SK-N-DZ (cell line): ENCODE measurements around the gene CCNT1.
"Not testable (repeated sequence)": the region's sequence is repeated elsewhere in the genome, so short reads cannot be mapped to it uniquely, and the experiment has no call there.

Experiments
- DNase-seq: peaks from one replicate; pipeline ENCODE4 v3.0.0-alpha.2; 2015; ENCODE audit warnings: low spot score

CCNT1 gene

DNA sequence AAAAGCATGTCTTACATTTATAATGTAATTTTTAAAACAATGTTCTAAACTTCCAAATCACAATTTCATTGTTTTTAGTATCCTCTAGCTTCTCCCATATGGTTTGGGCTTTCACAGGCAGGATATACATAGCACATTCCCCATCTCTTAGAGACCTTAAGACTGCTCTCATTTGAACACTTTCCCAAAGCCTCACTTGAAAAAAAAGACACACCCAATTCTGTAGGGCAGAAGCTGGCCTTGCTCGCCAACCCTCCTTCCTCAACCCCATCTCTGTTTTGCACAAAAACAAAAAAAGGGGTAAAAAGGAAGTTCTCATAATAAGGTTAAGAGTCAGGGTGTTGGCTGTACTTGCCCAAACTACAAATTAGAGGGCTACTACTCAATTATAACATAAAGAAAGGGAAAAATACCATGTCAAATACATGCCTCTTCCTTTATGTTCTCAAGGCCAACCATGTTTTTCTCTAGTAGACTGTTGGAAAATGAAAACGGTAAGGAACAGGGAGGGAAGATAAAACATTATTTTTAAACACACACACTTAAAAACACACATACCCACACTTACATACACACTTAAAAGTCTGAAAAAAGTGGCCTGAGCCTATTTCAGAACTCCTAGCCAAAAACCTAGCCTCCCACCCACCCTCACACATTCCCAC lies 24.6 kb downstream of the CCNT1 start:
- DNase-seq, result no peak

DNA sequence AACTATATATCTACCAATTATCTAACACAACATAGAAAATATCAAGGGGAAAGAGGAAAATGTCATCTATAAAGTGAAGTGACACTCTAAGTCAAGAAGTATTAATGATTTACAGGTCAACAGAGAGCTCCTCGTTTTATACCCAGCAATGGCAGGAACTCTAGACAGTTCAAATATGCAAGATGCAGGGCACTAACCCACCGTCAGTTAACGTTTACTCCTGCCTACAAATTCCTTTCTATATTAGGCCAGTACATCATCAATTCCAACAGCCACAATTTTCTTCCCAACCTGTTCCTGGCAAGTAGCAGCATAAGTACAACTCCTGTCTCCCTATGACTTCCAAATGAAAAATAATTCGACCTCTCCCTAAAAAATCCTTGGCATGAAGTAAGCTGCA lies 25.5 kb downstream of the CCNT1 start:
- DNase-seq, result no peak

GRCh38 chr12:48690436-48690835 lies 26.1 kb downstream of the CCNT1 start:
- no peak for DNase-seq

GRCh38 chr12:48688836-48689235 lies 27.7 kb downstream of the CCNT1 start:
- no peak for DNase-seq

GRCh38 chr12:48687592-48687991 lies 28.9 kb downstream of the CCNT1 start:
- no peak for DNase-seq

DNA sequence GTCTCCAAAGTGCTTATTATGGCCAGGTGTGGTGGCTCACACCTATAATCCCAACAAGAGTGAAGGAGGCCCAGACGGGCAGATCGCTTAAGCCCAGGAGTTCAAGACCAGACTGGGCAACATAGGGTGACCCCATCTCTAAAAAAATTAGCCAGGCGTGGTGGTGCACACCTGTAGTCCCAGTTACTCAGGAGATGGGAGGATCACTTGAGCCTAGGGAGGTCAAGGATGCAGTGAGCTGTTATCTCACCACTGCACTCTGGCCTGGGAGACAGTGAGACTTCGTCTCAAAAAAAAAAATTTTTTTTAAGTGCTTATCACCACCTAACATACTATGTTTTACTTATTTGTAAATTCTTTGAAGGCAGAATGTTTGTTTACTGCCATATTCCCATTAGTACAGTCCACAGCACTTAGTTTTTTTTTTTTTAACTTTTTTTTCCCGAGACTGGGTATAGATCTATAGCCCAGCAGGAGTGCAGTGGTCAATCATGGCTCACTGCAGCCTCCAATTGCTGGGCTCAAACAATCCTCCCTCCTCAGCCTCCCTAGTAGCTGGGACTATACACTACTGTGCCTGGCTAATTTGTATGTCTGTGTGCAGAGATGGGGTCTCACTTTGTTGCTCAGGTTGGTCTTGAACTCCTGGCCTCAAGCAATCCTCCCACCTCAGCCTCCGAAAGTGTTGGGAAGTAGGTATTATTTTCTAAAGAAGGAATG lies 29.7 kb downstream of the CCNT1 start:
- DNase-seq, result no peak

DNA sequence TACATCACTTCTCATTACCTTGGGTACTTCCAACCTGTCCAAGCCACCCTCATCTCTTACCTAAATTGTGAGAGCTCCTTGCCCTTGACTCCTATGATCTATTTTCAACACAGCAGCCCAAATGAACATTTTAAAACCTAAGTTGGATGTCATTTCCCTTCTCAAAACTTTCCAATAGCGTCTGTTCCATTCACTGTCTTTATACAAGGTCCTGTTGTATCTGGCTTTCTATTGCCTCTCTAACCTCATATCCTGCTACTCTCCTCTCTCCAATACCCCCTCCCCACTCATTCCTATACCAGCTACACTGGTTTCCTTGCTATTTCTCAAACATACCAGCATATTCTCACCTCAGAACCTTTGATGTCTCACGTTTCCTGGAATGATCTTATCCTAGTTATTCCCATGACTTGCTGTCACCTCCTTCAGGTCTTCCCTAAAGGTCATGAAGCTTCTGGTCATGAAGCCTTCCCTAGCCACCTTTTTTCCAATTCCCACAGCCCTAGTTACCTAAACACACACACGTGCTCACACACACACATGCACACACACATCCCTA lies 30.4 kb downstream of the CCNT1 start:
- DNase-seq, result no peak

DNA sequence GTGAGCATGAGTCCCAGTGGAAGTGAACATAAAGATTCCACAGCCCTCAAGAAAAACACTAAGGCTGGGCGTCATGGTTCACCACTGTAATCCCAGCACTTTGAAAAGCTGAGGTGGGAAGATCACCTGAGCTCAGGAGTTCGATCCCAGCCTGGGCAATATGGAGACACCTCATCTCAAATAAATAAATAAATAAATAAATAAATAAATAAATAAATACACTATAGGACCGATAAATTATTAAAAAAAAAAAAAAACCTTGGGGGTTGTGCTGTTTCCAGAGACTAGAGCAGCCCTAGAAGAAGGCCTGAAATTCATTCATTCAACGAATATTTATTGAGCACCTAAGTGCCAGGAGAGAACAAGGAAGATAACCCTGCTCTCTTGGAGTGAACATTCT lies 33.0 kb downstream of the CCNT1 start:
- no peak for DNase-seq

DNA sequence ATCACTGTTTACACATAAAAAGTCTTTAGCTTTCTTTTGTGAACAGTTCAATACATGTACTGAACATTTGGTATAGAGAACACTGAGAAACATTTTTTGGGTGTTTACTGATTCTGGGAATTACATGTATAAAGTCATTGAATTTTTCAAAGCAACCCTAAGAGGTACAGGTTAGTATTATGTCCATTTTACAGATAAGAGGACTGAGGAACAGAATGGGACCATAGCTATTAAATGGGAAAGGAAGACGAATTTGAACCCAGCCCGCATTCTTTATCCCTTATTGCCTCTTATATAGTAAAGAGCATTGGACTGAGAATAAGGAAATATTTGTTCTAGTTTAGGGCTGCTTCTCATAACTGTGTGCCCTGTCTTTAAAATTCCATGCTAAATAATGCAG lies 33.6 kb downstream of the CCNT1 start:
- no peak for DNase-seq

- not testable (repeated sequence) for DNase-seq
These were observed 34.0 kb downstream of the CCNT1 start for GRCh38 chr12:48682533-48682905.

- peak; percentile 99 for DNase-seq
These were observed 34.6 kb downstream of the CCNT1 start, which contains the start of gene KANSL2 for GRCh38 chr12:48681710-48682532. Gene KANSL2, minus strand, starts transcription at chr12:48682238. Its CDS starts 606 bp downstream, at chr12:48681632.

DNA sequence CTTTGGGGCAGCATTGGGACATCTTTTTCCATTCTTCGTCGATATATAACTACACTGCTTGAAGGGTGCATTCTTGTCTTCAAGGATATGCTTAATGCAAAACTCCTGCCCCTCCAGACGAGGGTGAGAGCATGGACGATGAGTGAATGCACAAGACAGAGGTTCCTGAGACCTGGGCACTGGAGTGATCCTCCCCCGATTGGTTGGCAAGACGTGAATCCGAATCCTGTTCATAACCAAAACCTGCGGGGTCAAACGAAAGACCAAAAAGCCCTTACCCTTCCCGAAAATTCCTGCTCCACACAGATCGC lies 35.2 kb downstream of the CCNT1 start:
- DNase-seq, result no peak

GRCh38 chr12:48680861-48681260 lies 35.6 kb downstream of the CCNT1 start:
- no peak for DNase-seq

GRCh38 chr12:48678551-48679185 lies 37.8 kb downstream of the CCNT1 start:
- no peak for DNase-seq

DNA sequence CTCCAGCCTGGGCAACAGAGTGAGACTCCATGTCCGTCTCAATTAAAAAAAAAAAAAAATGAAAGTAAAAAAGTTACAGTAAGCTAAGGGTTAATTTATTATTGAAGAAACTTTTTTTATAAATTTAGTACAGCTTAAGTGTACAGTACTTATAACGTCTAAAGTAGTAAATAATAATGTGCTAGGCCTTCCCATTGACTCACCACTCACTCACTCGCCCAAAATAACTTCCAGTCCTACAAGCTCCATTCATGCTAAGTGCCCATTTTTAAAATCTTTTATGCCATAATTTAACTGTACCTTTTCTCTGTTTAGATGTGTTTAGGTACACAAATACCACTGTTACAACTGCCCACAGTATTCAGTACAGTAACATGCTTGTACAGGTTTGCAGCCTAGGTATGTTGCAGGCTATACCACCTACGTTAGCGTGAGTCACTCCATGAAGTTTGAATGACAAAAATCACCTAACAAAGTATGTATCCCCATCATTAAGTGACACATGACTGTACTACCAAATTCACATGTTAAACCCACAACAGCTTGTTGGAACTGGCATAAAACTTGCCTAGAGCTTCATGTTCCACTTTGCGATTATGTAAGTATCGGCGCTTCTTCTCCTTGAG lies 45.2 kb downstream of the CCNT1 start:
- no peak for DNase-seq

- DNase-seq, result no peak
These were observed 47.5 kb downstream of the CCNT1 start for GRCh38 chr12:48668996-48669395.

DNA sequence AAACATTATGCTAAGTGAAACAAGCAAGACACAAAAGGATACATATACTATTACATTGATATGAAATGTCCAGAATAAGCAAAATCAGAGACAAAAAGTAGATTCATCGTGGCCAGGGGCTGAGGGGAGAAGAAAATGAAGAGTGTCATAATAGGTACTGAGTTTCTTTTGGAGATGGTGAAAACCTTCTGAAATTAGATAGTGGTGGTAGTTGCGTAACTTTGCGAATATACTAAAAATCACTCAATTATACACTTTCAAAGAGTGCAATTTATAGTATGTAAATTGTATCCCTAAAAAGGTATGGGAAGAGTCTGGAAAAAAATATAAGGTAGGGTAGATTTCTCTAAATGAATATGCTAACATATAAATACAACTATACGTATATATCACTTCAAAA lies 56.6 kb downstream of the CCNT1 start:
- DNase-seq, result no peak

DNA sequence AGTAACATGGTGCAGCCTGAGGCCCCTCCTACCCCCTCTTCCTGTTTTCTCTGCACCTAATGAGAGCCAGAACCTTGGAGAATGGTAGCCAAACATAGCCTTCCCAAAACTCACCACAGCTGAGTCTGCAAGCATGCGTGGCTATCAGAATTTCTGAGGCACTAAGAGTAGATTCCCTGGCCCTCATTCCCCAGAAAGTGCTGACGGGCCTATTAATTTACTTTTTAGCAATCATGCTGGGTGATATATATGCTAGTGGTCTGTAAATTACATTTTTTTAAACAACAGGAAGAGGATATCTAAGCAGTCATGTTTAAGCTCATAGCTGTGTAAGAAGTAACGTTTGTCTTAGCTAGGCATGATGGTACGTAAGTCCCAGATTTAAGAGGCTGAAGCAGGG lies 64.8 kb downstream of the CCNT1 start:
- no peak for DNase-seq

GRCh38 chr12:48645354-48645753 lies 71.2 kb downstream of the CCNT1 start:
- not testable (repeated sequence) for DNase-seq

DNA sequence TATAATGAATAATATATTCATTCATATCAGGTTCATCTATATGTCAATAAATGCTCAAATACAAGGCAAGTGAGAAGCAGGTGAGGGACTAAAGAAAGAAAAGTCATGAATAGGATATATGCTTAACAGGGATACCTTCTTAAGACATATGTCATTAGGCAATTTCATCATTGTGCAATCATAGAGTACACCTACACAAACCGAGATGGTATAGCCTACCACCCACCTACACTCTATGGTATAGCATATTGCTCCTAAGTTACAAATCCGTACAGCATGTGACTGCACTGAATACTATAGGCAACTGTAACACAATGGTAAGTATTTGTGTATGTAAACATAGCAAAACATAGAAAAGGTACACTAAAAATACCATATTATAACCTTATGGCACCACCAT lies 73.5 kb downstream of the CCNT1 start:
- no peak for DNase-seq
